ENCODE measurements around the gene HSD17B8. TPM values are rescaled to one million over a fixed set of nuclear protein-coding genes. Genes with fewer than 3 reads are reported as not detected.

Gene HSD17B8
- total and polyA plus RNA-seq, 10 of the 15 experiments (the other 5 are each of a cell fraction or from before 2014, with no cell fraction given): 3.1 to 54.3 (median 26.5) TPM

GRCh38 chr6:33156561-33156960 lies 47.9 kb upstream of the HSD17B8 start:
- Histone ChIP-seq H3K9ac (ENCODE audit: control insufficient read depth, insufficient read depth, low read length) (no peak overlapping the region), H3K27me3 (replicated peaks in 1 of 2; ENCODE audit: control insufficient read depth in 2 of 2, insufficient read depth in 2 of 2, low read length in 1 of 2) (no peaks in the 10 kb centered on the region; a peak in 1 of 4 replicates), H2AFZ (ENCODE audit: control insufficient read depth, low read depth, low read length) (no peak overlapping the region), H4K20me1 (ENCODE audit: control insufficient read depth, insufficient read depth) (no peaks in the 10 kb centered on the region), H3K27ac (ENCODE audit: control insufficient read depth, insufficient read depth) (no peak overlapping the region), H3K4me1 (ENCODE audit: control insufficient read depth, insufficient read depth, low read length) (peaks cover under 1% of the 10 kb centered on the region), H3K9me3 (replicated peaks; ENCODE audit: control insufficient read depth, insufficient read depth, low read length) (peaks cover 3% of the 10 kb centered on the region; the same call in 1 of the 3 replicates), H3K4me3 (no peak overlapping the region), H3K4me2 (ENCODE audit: control insufficient read depth, insufficient read depth) (no peak overlapping the region), H3K36me3 (ENCODE audit: control insufficient read depth in 2 of 2, insufficient read depth in 2 of 2, low read length in 1 of 2) (no peaks in the 10 kb centered on the region), H3K79me2 (ENCODE audit: control insufficient read depth, insufficient read depth, low read length) (no peaks in the 10 kb centered on the region)
- 51% methylated on average over 6 of the region's 6 CpGs for WGBS (ENCODE audit: insufficient coverage, insufficient replicate concordance, low lambda C conversion rate, missing lambda C conversion rate)
- in situ Hi-C loops (cut with MboI): no loop called here
- FAIRE-seq: no peak
- no TSS peak for BruUV-seq (replicated peaks)
- SMC1A ChIA-PET (ENCODE audit: uncharacterized antibody, unreplicated experiment): interaction anchor here (0.9 to 1.5 kb wide), 6 partner anchors 9 to 92 kb away, joined by 3 to 4 read pairs (median 4); no protein-coding TSS in a partner anchor
- RAD21 ChIA-PET (ENCODE audit: unreplicated experiment): interaction anchor here (1.0 to 1.3 kb wide), 2 partner anchors 17 to 92 kb away, joined by 3 read pairs; no protein-coding TSS in a partner anchor
- no peak for DNase-seq (ENCODE audit: low read depth, low spot score)
- CTCF ChIA-PET: interaction anchor here (1.0 to 14.9 kb wide), 5 partner anchors 17 to 90 kb away, joined by 3 to 184 read pairs (median 42); no protein-coding TSS in a partner anchor
- no peak for ATAC-seq
- POLR2A ChIA-PET: interaction anchor here (0.6 to 2.0 kb wide), 2 partner anchors 18 to 223 kb away, joined by 3 to 4 read pairs; no protein-coding TSS in a partner anchor
- intact Hi-C loops (cut with micrococcal nuclease; ENCODE audit: unreplicated experiment): no loop called here
- no peak for TF ChIP-seq NR2C1 (IDR thresholded peaks at IDR 0.05)
- TF ChIP-seq E2F8 (IDR thresholded peaks at IDR 0.05; ENCODE audit: low read depth, partially characterized antibody): no peak

GRCh38 chr6:33156964-33157363 lies 47.5 kb upstream of the HSD17B8 start:
- in situ Hi-C loops (cut with MboI): no loop called here
- Histone ChIP-seq H3K4me3 (no peak overlapping the region), H3K27me3 (replicated peaks in 1 of 2; ENCODE audit: control insufficient read depth in 2 of 2, insufficient read depth in 2 of 2, low read length in 1 of 2) (no peaks in the 10 kb centered on the region; a peak in 1 of 4 replicates), H3K4me1 (ENCODE audit: control insufficient read depth, insufficient read depth, low read length) (peaks cover 4% of the 10 kb centered on the region), H3K79me2 (ENCODE audit: control insufficient read depth, insufficient read depth, low read length) (no peaks in the 10 kb centered on the region), H3K36me3 (ENCODE audit: control insufficient read depth in 2 of 2, insufficient read depth in 2 of 2, low read length in 1 of 2) (no peaks in the 10 kb centered on the region), H3K27ac (ENCODE audit: control insufficient read depth, insufficient read depth) (no peak overlapping the region), H2AFZ (ENCODE audit: control insufficient read depth, low read depth, low read length) (no peak overlapping the region), H4K20me1 (ENCODE audit: control insufficient read depth, insufficient read depth) (no peaks in the 10 kb centered on the region), H3K9me3 (replicated peaks; ENCODE audit: control insufficient read depth, insufficient read depth, low read length) (no peaks in the 10 kb centered on the region; the same call in 2 of the 3 replicates), H3K4me2 (ENCODE audit: control insufficient read depth, insufficient read depth) (no peak overlapping the region), H3K9ac (ENCODE audit: control insufficient read depth, insufficient read depth, low read length) (no peak overlapping the region)
- no peak for DNase-seq (ENCODE audit: low read depth, low spot score)
- ATAC-seq: no peak
- BruUV-seq (replicated peaks): no TSS peak
- intact Hi-C loops (cut with micrococcal nuclease; ENCODE audit: unreplicated experiment): no loop called here
- SMC1A ChIA-PET (ENCODE audit: uncharacterized antibody, unreplicated experiment): interaction anchor here (0.9 to 3.5 kb wide), 7 partner anchors 7 to 43 kb away, joined by 3 to 21 read pairs (median 4); no protein-coding TSS in a partner anchor
- no peak for FAIRE-seq
- whole genome bisulfite sequencing (ENCODE audit: insufficient coverage, insufficient replicate concordance, low lambda C conversion rate, missing lambda C conversion rate): 34% methylated on average over 2 of the region's 2 CpGs
- RAD21 ChIA-PET (ENCODE audit: unreplicated experiment): interaction anchor here (0.7 to 1.0 kb wide), 3 partner anchors 16 to 41 kb away, joined by 3 read pairs; no protein-coding TSS in a partner anchor
- CTCF ChIA-PET: interaction anchor here (1.0 to 14.9 kb wide), 6 partner anchors 9 to 90 kb away, joined by 3 to 184 read pairs (median 60); no protein-coding TSS in a partner anchor
- POLR2A ChIA-PET: interaction anchor here (0.6 to 2.0 kb wide), 3 partner anchors 17 to 224 kb away, joined by 3 to 5 read pairs (median 4); no protein-coding TSS in a partner anchor
- TF ChIP-seq ETV6 (conservative IDR thresholded peaks at IDR 0.05 in 1 of 2, IDR thresholded peaks at IDR 0.05 in 1 of 2; ENCODE audit: borderline replicate concordance in 1 of 2, low read depth in 1 of 2) (no peak), ZNF687 (IDR thresholded peaks at IDR 0.05) (no peak), SIN3A (IDR thresholded peaks at IDR 0.05; ENCODE audit: low read depth, low read length) (no peak), STAT3 (IDR thresholded peaks at IDR 0.05; ENCODE audit: low read depth, low read length) (no peak)
